ENCODE data around the gene ZNF784. TPM values are rescaled to one million over a fixed set of nuclear protein-coding genes. Genes with fewer than 3 reads are reported as not detected.
A peak's percentile ranks its signal among the peaks of the same experiment; 100 is the strongest.

ZNF784 gene
- total RNA-seq, 3 donors from 2014 or later = 3.3 to 3.4 (median 3.4) TPM

DNA sequence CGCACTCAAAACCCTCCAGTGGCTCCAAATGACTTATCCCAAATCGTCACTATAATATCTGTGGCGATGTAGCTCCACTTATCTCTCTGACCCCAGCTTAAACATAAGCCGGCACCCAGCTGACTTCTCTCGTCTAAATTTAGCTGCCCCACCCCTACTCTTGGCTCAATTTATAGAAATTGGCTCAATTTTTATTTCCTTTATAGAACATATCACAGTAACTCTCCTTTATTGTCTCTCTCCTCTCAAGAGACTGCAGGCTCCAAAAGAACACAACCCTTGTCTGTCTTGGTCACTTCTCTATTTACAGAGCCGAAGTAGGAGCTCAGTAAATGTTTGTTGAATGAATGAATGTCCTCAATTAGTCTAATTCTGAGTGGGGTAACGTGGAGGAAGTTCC, 805 bp downstream of the ZNF784 start:
- no peaks in the 10 kb centered on the region for H3K9me3 Mint-ChIP-seq

GRCh38 chr19:55623130-55623529, 1.2 kb downstream of the ZNF784 start:
- DNase-seq = no peak
- H3K27me3 Mint-ChIP-seq (ENCODE audit: low read depth) = no peaks in the 10 kb centered on the region
- ATAC-seq = no peak
- peaks cover 4% of the 10 kb centered on the region for H3K36me3 Mint-ChIP-seq (ENCODE audit: insufficient read depth)
- H3K9me3 Mint-ChIP-seq = no peaks in the 10 kb centered on the region
- peaks cover 53% of the 10 kb centered on the region for H3K4me1 Mint-ChIP-seq (ENCODE audit: low read depth)
- H3K4me3 Mint-ChIP-seq = peak overlapping the region; percentile 19

More for the DNA sequence above, 805 bp downstream of the ZNF784 start:
- H3K4me1 Mint-ChIP-seq (ENCODE audit: low read depth) = peaks cover 52% of the 10 kb centered on the region
- peak overlapping the region; percentile 87 for H3K4me3 Mint-ChIP-seq
- peaks cover 4% of the 10 kb centered on the region for H3K36me3 Mint-ChIP-seq (ENCODE audit: insufficient read depth)
- no peak for ATAC-seq
- H3K27me3 Mint-ChIP-seq (ENCODE audit: low read depth) = no peaks in the 10 kb centered on the region
- DNase-seq = no peak

- ATAC-seq = no peak
- Mint-ChIP-seq H3K36me3 (ENCODE audit: insufficient read depth) (peaks cover 7% of the 10 kb centered on the region), H3K4me1 (ENCODE audit: low read depth) (peaks cover 50% of the 10 kb centered on the region), H3K4me3 (no peak overlapping the region), H3K27me3 (ENCODE audit: low read depth) (no peaks in the 10 kb centered on the region), H3K9me3 (no peaks in the 10 kb centered on the region)
- DNase-seq = no peak
Measured at GRCh38 chr19:55622242-55622969, 2.0 kb downstream of the ZNF784 start.

DNA sequence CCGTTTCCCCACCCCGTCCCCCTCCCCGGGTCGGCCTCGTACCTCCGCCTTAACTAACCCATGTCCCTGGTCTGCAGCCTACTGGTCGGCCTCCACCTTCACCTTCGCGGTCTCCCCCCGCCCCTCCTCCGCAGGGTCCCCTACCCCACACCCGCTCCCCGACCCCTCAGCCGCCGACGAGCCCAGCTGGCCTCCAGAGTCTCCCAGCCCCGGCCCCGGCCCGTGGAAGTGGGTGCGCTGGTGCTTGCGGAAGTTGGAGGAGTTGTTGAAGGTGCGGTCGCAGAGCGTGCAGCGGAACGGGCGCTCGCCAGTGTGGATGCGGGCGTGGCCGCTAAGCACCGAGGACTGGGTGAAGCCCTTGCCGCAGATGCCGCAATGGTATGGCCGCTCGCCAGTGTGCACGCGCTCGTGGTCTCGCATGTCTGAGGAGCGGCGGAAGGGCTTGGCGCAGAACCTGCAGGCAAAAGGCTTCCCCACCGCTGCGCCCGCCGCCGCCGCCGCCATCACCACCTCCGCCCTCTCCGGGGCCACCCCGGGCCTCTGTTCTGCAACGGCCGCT, 2.6 kb downstream of the ZNF784 start:
- Mint-ChIP-seq H3K9me3 (no peaks in the 10 kb centered on the region), H3K36me3 (ENCODE audit: insufficient read depth) (peaks cover 11% of the 10 kb centered on the region), H3K4me3 (no peak overlapping the region), H3K4me1 (ENCODE audit: low read depth) (peaks cover 44% of the 10 kb centered on the region), H3K27me3 (ENCODE audit: low read depth) (no peaks in the 10 kb centered on the region)
- ATAC-seq (no peak), DNase-seq (no peak)

GRCh38 chr19:55621205-55621672, 3.1 kb downstream of the ZNF784 start:
- H3K9me3 Mint-ChIP-seq = no peaks in the 10 kb centered on the region
- no peak overlapping the region for H3K4me3 Mint-ChIP-seq
- H3K36me3 Mint-ChIP-seq (ENCODE audit: insufficient read depth) = peaks cover 12% of the 10 kb centered on the region
- H3K27me3 Mint-ChIP-seq (ENCODE audit: low read depth) = no peaks in the 10 kb centered on the region
- peaks cover 39% of the 10 kb centered on the region for H3K4me1 Mint-ChIP-seq (ENCODE audit: low read depth)
- ATAC-seq = no peak
- DNase-seq = no peak

DNA sequence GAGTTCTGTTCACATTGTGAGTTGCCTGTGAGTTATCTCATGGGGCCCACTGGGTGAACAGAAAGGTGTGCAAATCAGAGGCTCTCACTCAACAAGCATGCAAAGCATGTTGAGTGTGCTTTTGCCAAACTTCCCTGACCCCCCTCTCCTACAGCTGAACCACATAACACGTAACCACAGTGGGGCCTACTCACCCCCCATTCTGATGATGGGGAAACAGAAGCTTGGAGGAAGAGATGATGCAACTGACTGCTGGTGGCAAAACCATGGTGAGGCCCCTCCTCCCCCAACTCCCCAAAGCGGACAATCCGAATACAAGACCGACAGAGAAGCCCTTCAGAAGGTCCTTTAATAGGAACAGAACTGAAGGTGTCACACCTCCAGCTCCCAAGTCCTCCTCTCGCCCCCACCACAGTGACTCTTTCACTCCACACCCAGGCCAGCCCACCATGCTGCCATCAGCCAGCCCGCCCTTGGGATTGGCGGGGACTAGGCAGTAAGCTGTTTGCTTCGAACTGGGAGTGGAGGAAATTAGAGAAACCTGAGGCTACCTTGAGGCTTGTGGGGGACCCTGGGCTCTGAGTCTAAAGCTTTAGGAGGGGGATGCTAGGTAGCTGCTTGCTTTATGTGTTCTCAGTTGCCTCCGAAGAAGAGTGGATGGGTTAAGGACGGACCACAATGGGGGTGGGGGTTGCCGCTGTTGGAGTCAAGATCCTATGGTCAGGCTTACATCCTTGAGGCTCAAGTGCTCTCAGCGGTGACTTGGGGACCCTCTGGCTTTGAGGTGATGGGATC, 3.8 kb downstream of the ZNF784 start:
- ATAC-seq (peak in 1 of 2 donors; percentile 4), DNase-seq (peak; percentile 34)
- H3K9me3 Mint-ChIP-seq = no peaks in the 10 kb centered on the region
- peaks cover 35% of the 10 kb centered on the region for H3K4me1 Mint-ChIP-seq (ENCODE audit: low read depth)
- no peaks in the 10 kb centered on the region for H3K27me3 Mint-ChIP-seq (ENCODE audit: low read depth)
- H3K4me3 Mint-ChIP-seq = no peak overlapping the region
- peaks cover 12% of the 10 kb centered on the region for H3K36me3 Mint-ChIP-seq (ENCODE audit: insufficient read depth)

GRCh38 chr19:55619286-55619685, 5.1 kb downstream of the ZNF784 start:
- H3K4me3 Mint-ChIP-seq = no peak overlapping the region
- no peak for DNase-seq
- no peaks in the 10 kb centered on the region for H3K27me3 Mint-ChIP-seq (ENCODE audit: low read depth)
- H3K4me1 Mint-ChIP-seq (ENCODE audit: low read depth) = peaks cover 26% of the 10 kb centered on the region
- no peaks in the 10 kb centered on the region for H3K9me3 Mint-ChIP-seq
- H3K36me3 Mint-ChIP-seq (ENCODE audit: insufficient read depth) = peaks cover 12% of the 10 kb centered on the region
- no peak for ATAC-seq

DNA sequence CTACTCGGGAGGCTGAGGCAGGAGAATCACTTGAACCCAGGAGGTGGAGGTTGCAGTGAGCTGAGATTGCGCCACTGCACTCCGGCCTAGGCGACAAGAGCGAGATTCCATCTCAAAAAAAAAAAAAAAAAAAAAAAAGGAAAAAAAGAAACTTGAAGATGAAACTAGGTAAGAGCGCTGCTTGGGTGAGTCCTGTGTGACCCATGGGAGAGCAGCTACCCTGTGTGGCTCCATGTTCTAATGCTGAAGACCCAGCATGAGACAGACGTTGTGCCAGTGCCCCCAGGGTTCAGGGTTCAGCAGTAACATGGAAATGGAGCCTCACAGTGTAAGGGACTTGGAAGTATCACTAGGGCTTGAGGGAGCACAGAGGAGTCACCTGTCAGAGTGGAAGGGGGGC, 5.9 kb downstream of the ZNF784 start:
- H3K27me3 Mint-ChIP-seq (ENCODE audit: low read depth) = no peaks in the 10 kb centered on the region
- H3K36me3 Mint-ChIP-seq (ENCODE audit: insufficient read depth) = peaks cover 12% of the 10 kb centered on the region
- no peak for ATAC-seq
- no peak for DNase-seq
- H3K4me1 Mint-ChIP-seq (ENCODE audit: low read depth) = peaks cover 20% of the 10 kb centered on the region
- no peak overlapping the region for H3K4me3 Mint-ChIP-seq
- H3K9me3 Mint-ChIP-seq = no peaks in the 10 kb centered on the region

- no peaks in the 10 kb centered on the region for H3K27me3 Mint-ChIP-seq (ENCODE audit: low read depth)
- H3K36me3 Mint-ChIP-seq (ENCODE audit: insufficient read depth) = peaks cover 12% of the 10 kb centered on the region
- no peak overlapping the region for H3K4me3 Mint-ChIP-seq
- ATAC-seq (no peak), DNase-seq (no peak)
- H3K4me1 Mint-ChIP-seq (ENCODE audit: low read depth) = peaks cover 17% of the 10 kb centered on the region
- H3K9me3 Mint-ChIP-seq = no peaks in the 10 kb centered on the region
Measured at GRCh38 chr19:55617426-55617825, 6.9 kb downstream of the ZNF784 start.

GRCh38 chr19:55616395-55616875, 7.9 kb downstream of the ZNF784 start:
- H3K4me3 Mint-ChIP-seq = no peak overlapping the region
- H3K4me1 Mint-ChIP-seq (ENCODE audit: low read depth) = peaks cover 26% of the 10 kb centered on the region
- ATAC-seq (no peak), DNase-seq (no peak)
- peaks cover 12% of the 10 kb centered on the region for H3K36me3 Mint-ChIP-seq (ENCODE audit: insufficient read depth)
- no peaks in the 10 kb centered on the region for H3K9me3 Mint-ChIP-seq
- H3K27me3 Mint-ChIP-seq (ENCODE audit: low read depth) = no peaks in the 10 kb centered on the region

- peaks cover 26% of the 10 kb centered on the region for H3K4me1 Mint-ChIP-seq (ENCODE audit: low read depth)
- H3K9me3 Mint-ChIP-seq = no peaks in the 10 kb centered on the region
- H3K27me3 Mint-ChIP-seq (ENCODE audit: low read depth) = no peaks in the 10 kb centered on the region
- no peak overlapping the region for H3K4me3 Mint-ChIP-seq
- ATAC-seq = no peak
- peaks cover 12% of the 10 kb centered on the region for H3K36me3 Mint-ChIP-seq (ENCODE audit: insufficient read depth)
- no peak for DNase-seq
Measured at GRCh38 chr19:55615543-55616394, 8.6 kb downstream of the ZNF784 start.

GRCh38 chr19:55614711-55615542, 9.4 kb downstream of the ZNF784 start:
- ATAC-seq (no peak), DNase-seq (no peak)
- Mint-ChIP-seq H3K4me3 (no peak overlapping the region), H3K9me3 (no peaks in the 10 kb centered on the region), H3K36me3 (ENCODE audit: insufficient read depth) (peaks cover 9% of the 10 kb centered on the region), H3K4me1 (ENCODE audit: low read depth) (peaks cover 24% of the 10 kb centered on the region), H3K27me3 (ENCODE audit: low read depth) (no peaks in the 10 kb centered on the region)

Data from activated T-cell treated with anti-CD3 and anti-CD28 coated beads, Interleukin-2, amount 50 U/mL, for 4 hours (primary cell).